ENCODE results near the gene MPPED1.
A peak's percentile ranks its signal among the peaks of the same experiment; 100 is the strongest.

MPPED1 gene

GRCh38 chr22:43514476-43515157, 102.8 kb downstream of the MPPED1 start:
- DNase-seq = no peak

GRCh38 chr22:43515411-43515810, 103.6 kb downstream of the MPPED1 start:
- no peak for DNase-seq

DNA sequence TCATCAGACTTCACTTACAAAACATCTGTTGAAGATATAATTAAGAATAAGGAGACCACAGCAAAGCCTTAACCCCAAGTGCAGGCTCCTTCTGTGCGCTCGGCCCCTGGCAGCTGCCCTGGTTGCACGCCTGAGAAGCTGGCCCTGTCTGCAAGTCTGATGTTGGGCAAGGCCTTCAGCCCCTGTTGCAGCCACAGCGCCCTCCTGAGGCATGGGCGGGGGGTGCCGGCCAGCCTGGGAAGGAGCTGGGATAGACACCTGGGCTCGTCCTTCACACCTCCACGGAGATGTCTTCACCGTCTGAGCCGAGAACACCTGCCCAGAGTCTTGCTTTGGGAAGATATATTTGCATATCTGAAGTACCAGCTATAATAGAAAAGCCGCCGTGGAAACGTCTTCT, 104.1 kb downstream of the MPPED1 start:
- no peak for DNase-seq

GRCh38 chr22:43516386-43516785, 104.6 kb downstream of the MPPED1 start:
- no peak for DNase-seq

DNA sequence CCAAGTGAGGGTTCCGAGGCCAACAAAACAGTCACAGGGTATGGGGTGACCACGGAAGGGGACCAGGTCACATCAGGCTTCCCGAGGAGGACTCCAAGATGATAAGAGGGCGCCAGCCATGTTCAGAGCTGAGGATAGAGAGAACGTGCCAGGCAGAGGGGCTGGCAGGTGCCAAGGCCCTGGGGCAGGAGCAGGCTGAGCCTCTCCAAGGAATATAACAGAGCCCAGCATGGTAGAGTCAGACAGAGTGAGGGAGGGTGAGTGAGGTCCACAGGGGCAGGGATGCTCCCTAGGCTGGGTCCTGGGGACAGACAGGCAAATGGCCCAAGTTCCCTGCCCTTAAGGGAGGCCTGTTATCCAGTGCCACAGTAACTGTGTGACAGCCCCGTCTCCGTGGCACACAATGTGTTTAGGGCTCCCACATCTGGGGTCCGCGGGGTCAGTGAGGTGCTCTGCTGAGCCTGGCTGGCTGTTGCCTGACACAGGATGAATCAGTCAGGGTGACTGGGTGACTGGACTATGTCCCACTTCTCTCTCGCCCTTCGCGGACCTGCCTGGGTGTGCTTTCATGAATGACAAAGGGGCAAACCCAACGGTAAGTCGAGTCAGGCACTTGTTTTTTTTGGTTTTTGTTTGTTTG, 105.3 kb downstream of the MPPED1 start:
- DNase-seq = no peak

DNA sequence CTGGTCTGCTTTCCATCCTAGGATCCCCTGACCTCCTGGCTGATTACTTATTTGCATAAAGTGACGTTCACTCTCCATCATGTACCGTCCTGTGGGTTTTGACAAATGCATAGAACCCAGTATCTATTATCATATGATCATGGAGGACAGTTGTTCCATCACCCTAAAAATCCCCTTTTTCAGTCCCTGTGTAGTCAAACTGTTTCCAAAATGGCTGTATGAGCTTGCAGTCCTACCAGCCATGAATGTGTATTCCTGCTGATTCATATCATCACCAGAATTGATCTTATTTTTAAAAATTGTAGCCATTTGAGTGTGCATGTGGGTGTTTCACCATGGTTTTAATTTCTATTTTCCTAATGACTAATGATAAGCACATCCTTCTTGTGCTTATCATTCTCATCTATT, 108.8 kb downstream of the MPPED1 start:
- DNase-seq = no peak

DNA sequence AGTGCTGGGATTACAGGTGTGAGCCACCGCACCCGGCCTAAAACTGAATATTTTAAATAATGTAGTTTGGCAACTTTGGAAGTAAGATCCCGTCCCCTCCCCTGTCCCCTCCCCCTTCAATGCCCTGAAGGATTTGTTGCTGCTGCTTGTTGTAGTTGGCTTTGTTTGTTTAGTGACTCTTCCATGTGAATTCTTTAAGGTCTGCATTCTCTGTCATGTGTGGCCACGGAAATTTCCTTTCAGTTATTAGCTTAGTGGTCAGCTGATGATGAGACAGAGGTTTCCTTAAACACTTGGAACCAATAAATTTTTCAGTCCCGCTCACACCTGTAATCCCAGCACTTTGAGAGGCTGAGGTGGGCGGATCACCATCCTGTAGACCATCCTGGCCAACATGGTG, 109.9 kb downstream of the MPPED1 start:
- no peak for DNase-seq

DNA sequence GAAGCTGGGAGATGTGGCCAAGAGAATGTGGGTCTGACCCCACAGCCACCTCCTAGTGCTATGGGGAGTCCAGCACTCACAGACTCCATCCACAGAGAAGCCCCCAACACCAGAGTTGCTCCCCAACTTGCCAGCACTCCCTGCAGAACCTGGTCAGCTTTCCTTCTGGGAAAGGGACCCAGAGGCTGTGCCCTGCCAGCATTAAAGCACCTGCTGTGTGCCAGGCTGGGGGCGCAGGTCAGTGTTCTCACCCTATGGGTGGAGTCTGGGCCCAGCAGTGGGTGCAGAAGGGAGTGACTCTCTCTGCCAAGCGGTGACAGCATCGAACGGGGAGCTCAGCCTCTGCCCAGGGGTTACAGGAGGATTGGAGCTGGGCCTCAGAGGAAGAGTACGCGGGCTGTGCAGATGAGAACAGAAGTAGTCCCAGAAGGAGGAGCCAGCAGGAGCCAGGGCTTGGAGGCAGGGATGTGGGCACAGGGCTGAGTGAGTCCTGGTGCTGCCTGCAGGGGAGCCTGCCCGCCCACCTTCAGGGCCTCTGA, 114.4 kb downstream of the MPPED1 start:
- DNase-seq = no peak

GRCh38 chr22:43526946-43527345, 115.1 kb downstream of the MPPED1 start:
- DNase-seq = no peak

DNA sequence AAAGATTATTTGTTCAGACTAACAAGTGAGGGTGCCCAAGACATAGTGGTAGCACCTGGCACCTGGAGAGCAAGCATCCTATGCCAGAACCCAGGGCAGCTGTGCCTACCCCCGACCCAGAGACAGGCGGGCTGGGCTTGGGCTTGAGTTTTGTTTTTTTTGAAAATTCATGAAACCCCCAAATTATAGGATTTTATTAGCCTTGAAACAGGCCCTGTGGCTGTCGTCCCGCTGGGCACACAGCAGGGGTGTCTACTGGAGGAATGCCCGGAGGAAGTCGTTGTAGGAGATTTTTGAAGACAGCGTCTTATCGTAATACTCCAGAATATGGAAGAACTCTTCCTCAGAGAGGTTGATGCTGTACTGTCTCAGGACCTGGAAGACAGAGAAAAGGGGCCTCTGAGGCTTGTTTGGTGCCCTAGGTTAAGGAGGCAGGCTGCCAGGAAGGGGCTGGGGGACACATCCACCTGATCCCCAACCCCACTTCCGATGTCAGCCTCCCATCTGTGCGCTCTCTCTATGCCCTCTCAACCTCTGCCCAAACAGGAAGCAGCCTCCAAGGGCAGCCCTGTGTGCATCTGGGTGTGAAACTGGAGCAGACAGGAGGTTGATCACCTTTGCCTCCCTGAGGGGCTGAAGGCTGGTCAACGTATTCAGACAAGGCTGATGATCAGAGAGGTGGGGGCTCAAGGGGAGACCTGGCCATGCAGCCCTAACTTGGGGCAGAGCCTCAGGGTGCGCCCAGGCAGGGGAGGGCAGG, 117.0 kb downstream of the MPPED1 start:
- no peak for DNase-seq

- DNase-seq = no peak
Measured at GRCh38 chr22:43529461-43529860, 117.6 kb downstream of the MPPED1 start.

GRCh38 chr22:43529934-43530333, 118.1 kb downstream of the MPPED1 start:
- DNase-seq = no peak

DNA sequence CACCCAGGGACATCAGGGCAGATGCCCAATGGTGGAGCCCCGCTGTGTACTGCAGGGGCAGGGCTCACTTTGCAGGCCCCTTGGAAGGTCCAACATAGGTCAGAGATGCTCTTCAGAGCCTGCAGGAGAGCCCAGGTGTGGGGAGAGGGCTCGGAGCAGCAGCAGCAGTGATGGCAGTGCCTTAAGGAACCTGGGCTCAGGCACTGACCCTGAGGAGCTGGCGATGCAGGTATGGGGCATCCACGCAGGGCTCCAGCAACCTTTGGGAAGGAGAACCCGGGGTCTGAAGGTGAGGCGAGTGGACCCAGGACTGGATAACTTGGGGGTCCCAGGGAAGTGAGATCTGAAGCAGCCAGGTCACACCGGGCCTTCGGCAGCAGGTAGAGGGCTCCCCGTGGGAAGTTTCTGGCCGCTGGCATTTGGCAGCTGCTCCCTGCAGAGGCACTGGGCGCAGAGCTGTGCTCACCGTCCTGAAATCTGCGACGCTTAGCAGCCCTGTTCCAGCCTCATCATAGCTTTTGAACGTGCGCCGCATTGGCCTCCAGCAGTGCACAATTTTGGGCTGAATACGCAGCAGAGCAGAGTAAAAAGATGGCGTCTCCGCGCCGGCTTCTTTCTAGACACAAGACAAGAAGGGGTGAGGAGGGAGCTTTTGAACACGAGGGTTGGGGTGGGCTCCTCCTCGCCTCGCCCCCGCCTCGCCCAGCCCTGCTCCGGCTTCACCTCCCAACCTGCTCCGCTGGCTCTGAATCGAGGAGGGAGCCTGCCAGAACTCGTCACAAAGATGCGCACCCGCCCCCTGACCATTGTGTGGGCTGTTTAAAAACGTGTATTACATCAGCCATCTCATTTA, 118.8 kb downstream of the MPPED1 start:
- DNase-seq = peak in 22 of 56 donors; percentile 7 to 55 (median 32)

GRCh38 chr22:43531651-43532050, 119.8 kb downstream of the MPPED1 start:
- no peak for DNase-seq

DNA sequence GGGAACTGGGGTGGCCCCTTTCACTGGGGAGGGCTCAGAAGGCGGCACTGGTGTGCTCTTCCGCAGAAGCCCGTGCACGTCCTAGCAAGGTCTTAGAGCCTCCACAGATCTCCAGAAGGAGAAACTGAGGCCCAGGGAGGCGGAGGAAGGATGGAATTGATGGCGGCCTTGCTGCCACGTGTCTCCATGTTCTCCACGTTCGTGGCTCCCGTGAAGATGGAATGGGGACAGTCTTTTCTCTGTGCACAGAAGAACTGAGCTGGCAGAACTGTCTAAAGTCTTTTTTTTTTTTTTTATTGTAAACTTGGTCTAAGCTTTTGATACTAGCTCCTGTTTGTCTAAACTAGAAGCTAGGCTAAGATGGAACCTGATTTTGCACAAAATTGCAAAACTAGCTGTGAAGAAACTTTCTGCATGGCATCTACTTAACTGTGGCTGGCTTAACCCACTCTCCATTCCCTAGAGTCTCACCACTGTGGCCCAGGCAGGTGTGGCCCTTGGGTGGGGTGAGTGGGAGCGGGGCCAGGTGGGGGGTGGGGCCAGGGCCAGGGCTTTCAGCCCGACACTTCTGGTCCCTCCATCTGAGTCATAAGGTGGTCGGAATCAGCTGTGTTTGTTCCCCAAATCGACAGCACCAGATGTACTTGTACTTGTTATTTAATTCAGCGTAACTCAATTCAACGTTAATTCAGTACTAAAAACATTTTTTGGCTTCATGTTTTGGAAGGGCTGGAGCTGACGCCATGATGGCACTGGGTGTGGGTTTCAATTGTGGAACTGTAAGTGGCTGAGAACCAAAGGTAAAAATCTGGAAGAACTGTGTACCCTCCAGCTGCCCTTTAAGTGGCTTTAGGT, 120.7 kb downstream of the MPPED1 start:
- DNase-seq = no peak

GRCh38 chr22:43533156-43533530, 121.3 kb downstream of the MPPED1 start:
- DNase-seq = no peak

DNA sequence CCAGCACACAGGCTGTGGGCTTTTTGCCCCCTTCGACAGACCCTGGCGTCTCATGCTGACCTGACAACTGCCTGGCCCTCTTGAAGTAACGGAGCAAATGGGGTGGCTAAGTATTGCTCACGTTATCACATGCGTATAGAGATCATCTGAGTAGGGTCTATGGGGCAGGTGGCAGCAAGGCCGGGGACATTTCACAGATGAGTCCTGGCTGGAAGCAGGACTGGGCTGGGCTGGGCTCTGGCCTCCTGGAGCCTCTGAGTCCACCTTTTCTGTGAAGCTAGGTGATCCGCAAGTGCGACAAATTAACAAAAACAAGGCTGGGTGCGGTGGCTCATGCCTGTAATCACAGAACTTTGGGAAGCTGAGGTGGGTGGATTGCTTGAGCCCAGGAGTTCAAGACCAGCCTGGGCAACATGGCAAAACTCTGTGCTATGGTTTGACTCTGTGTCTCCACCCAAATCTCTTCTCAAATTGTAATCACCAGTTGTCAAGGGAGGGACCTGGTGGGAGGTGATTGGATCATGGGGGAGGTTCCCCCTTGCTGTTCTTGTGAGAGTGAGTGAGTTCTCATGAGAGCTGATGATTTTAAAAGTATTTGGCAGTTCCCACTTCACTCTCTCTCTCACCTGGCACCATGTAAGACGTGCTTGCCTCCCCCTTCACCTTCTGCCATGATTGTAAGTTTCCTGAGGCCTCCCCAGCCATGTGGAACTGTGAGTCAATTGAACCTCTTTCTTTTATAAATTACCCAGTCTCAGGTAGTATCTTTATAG, 122.0 kb downstream of the MPPED1 start:
- no peak for DNase-seq

GRCh38 chr22:43534916-43535315, 123.1 kb downstream of the MPPED1 start:
- DNase-seq = no peak

DNA sequence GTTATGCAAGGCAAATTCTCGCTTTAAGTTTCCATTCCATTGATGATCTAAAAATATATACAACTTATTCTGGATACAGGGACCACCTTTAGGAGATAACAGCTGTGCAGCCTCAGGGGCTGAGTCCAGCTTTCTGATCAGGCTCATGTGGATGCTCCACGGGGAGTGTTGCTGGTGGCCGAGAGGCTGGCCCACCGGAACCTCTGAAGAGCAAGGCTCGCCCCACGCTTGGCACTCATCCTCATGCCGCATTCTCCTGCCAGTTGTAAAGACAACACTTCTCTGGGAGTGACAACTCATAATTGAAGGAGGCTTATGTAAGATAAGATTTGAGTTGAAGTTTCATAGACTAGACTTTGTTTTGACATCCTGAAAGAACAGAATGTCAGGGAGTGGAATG, 123.5 kb downstream of the MPPED1 start:
- no peak for DNase-seq

- no peak for DNase-seq
Measured at GRCh38 chr22:43535741-43536140, 123.9 kb downstream of the MPPED1 start.
